ENCODE data around the gene IKZF4. TPM values are rescaled to one million over a fixed set of nuclear protein-coding genes. Genes with fewer than 3 reads are reported as not detected.
"Not testable (repeated sequence)": the region's sequence is repeated elsewhere in the genome, so short reads cannot be mapped to it uniquely, and the experiment has no call there.

The IKZF4 gene
- total RNA-seq, 1 experiment from 2014 or later: 1.1 TPM

- H3K4me1 ChIP-seq (replicated peaks); DNase-seq (ENCODE audit: low read depth in 1 of 2, low spot score in 2 of 2); H3K4me3 ChIP-seq; H3K9me3 ChIP-seq (replicated peaks); H3K27me3 ChIP-seq (replicated peaks); H3K27ac ChIP-seq: not testable (repeated sequence)
- H3K36me3 ChIP-seq: peaks cover 51% of the 10 kb centered on the region
Observed at GRCh38 chr12:55985976-55986375, 34.9 kb upstream of the IKZF4 start.

- H3K36me3 ChIP-seq: peaks cover 57% of the 10 kb centered on the region
- no peak overlapping the region for H3K4me3 ChIP-seq
- no peak for DNase-seq (ENCODE audit: low read depth in 1 of 2, low spot score in 2 of 2)
- H3K4me1 ChIP-seq (replicated peaks): 0 out of 2 replicates have a peak, but pooled peaks cover 1% of the 10 kb centered on the region
- no peaks in the 10 kb centered on the region for H3K9me3 ChIP-seq (replicated peaks)
- H3K27me3 ChIP-seq (replicated peaks): no peaks in the 10 kb centered on the region
- no peak overlapping the region for H3K27ac ChIP-seq
Observed at GRCh38 chr12:55991110-55991509, 29.7 kb upstream of the IKZF4 start.

- no peak for DNase-seq (ENCODE audit: low read depth in 1 of 2, low spot score in 2 of 2)
- Histone ChIP-seq H3K4me3 (no peak overlapping the region), H3K36me3 (peaks cover 49% of the 10 kb centered on the region), H3K27me3 (replicated peaks) (no peaks in the 10 kb centered on the region), H3K27ac (no peak overlapping the region), H3K4me1 (replicated peaks) (0 out of 2 replicates have a peak, but pooled peaks cover 4% of the 10 kb centered on the region), H3K9me3 (replicated peaks) (no peaks in the 10 kb centered on the region)
Observed at GRCh38 chr12:55993230-55993853, 27.5 kb upstream of the IKZF4 start.

- no peak overlapping the region for H3K4me3 ChIP-seq
- H3K4me1 ChIP-seq (replicated peaks): 0 out of 2 replicates have a peak, but pooled peaks cover 4% of the 10 kb centered on the region
- no peak for DNase-seq (ENCODE audit: low read depth in 1 of 2, low spot score in 2 of 2)
- H3K9me3 ChIP-seq (replicated peaks): no peaks in the 10 kb centered on the region
- H3K36me3 ChIP-seq: peaks cover 35% of the 10 kb centered on the region
- no peak overlapping the region for H3K27ac ChIP-seq
- H3K27me3 ChIP-seq (replicated peaks): no peaks in the 10 kb centered on the region
Observed at GRCh38 chr12:55995366-55995765, 25.5 kb upstream of the IKZF4 start.

GRCh38 chr12:55996201-55996714, 24.6 kb upstream of the IKZF4 start:
- no peak overlapping the region for H3K27ac ChIP-seq

GRCh38 chr12:55996715-55997534, 23.9 kb upstream of the IKZF4 start, which contains the start of gene SUOX:
Gene SUOX, plus strand, starts transcription at chr12:55997276. Its CDS starts 4,946 bp downstream, at chr12:56002222.
- Histone ChIP-seq H3K9me3 (replicated peaks) (no peaks in the 10 kb centered on the region), H3K27ac (no peak within 1 kb of the TSS), H3K4me3 (peak within 1 kb of the TSS; percentile 46), H3K36me3 (peaks cover 19% of the 10 kb centered on the region), H3K27me3 (replicated peaks) (no peaks in the 10 kb centered on the region), H3K4me1 (replicated peaks) (0 out of 2 replicates have a peak, but pooled peaks cover 4% of the 10 kb centered on the region)
- DNase-seq (ENCODE audit: low read depth in 1 of 2, low spot score in 2 of 2): peak; percentile 90 to 96

More at GRCh38 chr12:55996201-55996714, 24.6 kb upstream of the IKZF4 start:
- DNase-seq (ENCODE audit: low read depth in 1 of 2, low spot score in 2 of 2): peak; percentile 53 to 66
- H3K36me3 ChIP-seq: peaks cover 26% of the 10 kb centered on the region
- H3K27me3 ChIP-seq (replicated peaks): no peaks in the 10 kb centered on the region
- H3K9me3 ChIP-seq (replicated peaks): no peaks in the 10 kb centered on the region
- H3K4me3 ChIP-seq: peak overlapping the region; percentile 46
- 0 out of 2 replicates have a peak, but pooled peaks cover 4% of the 10 kb centered on the region for H3K4me1 ChIP-seq (replicated peaks)

GRCh38 chr12:55997535-55997859, 23.3 kb upstream of the IKZF4 start:
- peaks cover 16% of the 10 kb centered on the region for H3K36me3 ChIP-seq
- H3K4me3 ChIP-seq: peak overlapping the region; percentile 46
- H3K27me3 ChIP-seq (replicated peaks): no peaks in the 10 kb centered on the region
- DNase-seq (ENCODE audit: low read depth in 1 of 2, low spot score in 2 of 2): no peak
- 0 out of 2 replicates have a peak, but pooled peaks cover 4% of the 10 kb centered on the region for H3K4me1 ChIP-seq (replicated peaks)
- H3K9me3 ChIP-seq (replicated peaks): no peaks in the 10 kb centered on the region
- no peak overlapping the region for H3K27ac ChIP-seq

GRCh38 chr12:55999522-55999921, 21.3 kb upstream of the IKZF4 start:
- H3K4me3 ChIP-seq; DNase-seq (ENCODE audit: low read depth in 1 of 2, low spot score in 2 of 2); H3K27ac ChIP-seq; H3K4me1 ChIP-seq (replicated peaks); H3K27me3 ChIP-seq (replicated peaks); H3K9me3 ChIP-seq (replicated peaks); H3K36me3 ChIP-seq: not testable (repeated sequence)

GRCh38 chr12:55999999-56000540, 20.8 kb upstream of the IKZF4 start:
- not testable (repeated sequence) for DNase-seq (ENCODE audit: low read depth in 1 of 2, low spot score in 2 of 2); H3K9me3 ChIP-seq (replicated peaks); H3K4me1 ChIP-seq (replicated peaks)

GRCh38 chr12:56001487-56002100, 19.2 kb upstream of the IKZF4 start:
- H3K9me3 ChIP-seq (replicated peaks): no peaks in the 10 kb centered on the region
- H3K27ac ChIP-seq: no peak overlapping the region
- no peaks in the 10 kb centered on the region for H3K27me3 ChIP-seq (replicated peaks)
- H3K4me3 ChIP-seq: no peak overlapping the region
- H3K4me1 ChIP-seq (replicated peaks): no peaks in the 10 kb centered on the region
- DNase-seq (ENCODE audit: low read depth in 1 of 2, low spot score in 2 of 2): no peak
- H3K36me3 ChIP-seq: peaks cover 10% of the 10 kb centered on the region

More at GRCh38 chr12:55999999-56000540, 20.8 kb upstream of the IKZF4 start:
- H3K36me3 ChIP-seq; H3K27me3 ChIP-seq (replicated peaks); H3K27ac ChIP-seq; H3K4me3 ChIP-seq: not testable (repeated sequence)

- H3K36me3 ChIP-seq: not testable (repeated sequence)
Observed at GRCh38 chr12:56003376-56003775, 17.5 kb upstream of the IKZF4 start.

GRCh38 chr12:56004211-56004610, 16.6 kb upstream of the IKZF4 start:
- no peak overlapping the region for H3K27ac ChIP-seq
- no peak overlapping the region for H3K4me3 ChIP-seq
- DNase-seq (ENCODE audit: low read depth in 1 of 2, low spot score in 2 of 2): no peak

More at GRCh38 chr12:56003376-56003775, 17.5 kb upstream of the IKZF4 start:
- H3K27me3 ChIP-seq (replicated peaks); H3K9me3 ChIP-seq (replicated peaks); H3K27ac ChIP-seq; H3K4me1 ChIP-seq (replicated peaks); H3K4me3 ChIP-seq; DNase-seq (ENCODE audit: low read depth in 1 of 2, low spot score in 2 of 2): not testable (repeated sequence)

More at GRCh38 chr12:56004211-56004610, 16.6 kb upstream of the IKZF4 start:
- peaks cover 10% of the 10 kb centered on the region for H3K36me3 ChIP-seq
- H3K9me3 ChIP-seq (replicated peaks): no peaks in the 10 kb centered on the region
- no peaks in the 10 kb centered on the region for H3K27me3 ChIP-seq (replicated peaks)
- peaks cover 10% of the 10 kb centered on the region; the same call in 1 of the 2 replicates for H3K4me1 ChIP-seq (replicated peaks)

Data from SJSA1 (cell line).